ENCODE data around the gene HPSE2. TPM values are rescaled to one million over a fixed set of nuclear protein-coding genes. Genes with fewer than 3 reads are reported as not detected.

The HPSE2 gene
- total RNA-seq, 1 experiment from 2014 or later, result not detected

DNA sequence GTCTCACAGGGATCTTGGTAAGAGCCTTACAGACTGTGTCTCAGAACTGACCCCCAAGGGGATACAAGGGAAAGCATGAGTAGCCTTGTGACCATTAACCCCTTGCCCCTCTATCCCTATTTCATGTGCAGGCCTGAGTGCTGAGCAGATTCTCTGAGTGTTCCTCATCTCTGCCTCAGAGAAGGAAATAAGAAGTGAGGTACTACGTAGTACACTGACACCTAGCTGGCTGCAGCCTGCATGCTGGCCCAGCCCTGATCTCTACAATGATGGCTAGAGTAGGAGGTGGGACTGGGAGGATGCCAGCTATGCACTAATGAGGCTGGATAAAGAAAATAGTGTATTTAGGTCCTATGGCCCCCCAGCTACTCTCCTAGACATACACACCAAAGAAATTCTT, 614.0 kb downstream of the HPSE2 start:
- DNase-seq (ENCODE audit: low read depth), result no peak
- in situ Hi-C loops (cut with HindIII; ENCODE audit: low pct_unique_long_range_greater_than_20kb, low sequenced_read_pairs), result no loop called here

DNA sequence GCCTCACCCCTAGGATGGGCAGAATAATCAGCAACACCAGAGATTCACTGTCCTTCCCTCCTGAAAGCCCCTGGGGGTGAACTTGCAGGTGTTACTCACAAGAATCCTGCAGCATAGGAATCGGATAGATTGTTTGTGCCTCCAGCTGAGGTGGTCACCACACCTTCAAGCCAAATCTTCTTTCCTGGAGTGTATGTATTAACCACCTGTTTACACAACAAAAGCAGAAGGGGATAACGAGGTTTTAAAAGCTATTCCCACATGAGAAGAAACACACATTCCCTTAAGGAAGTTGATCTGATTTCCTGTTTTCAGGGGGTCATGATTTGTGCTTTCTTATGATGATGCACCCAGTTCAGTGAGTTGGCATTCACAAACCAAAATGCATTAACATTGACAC, 615.1 kb downstream of the HPSE2 start:
- DNase-seq (ENCODE audit: low read depth), result no peak
- in situ Hi-C loops (cut with HindIII; ENCODE audit: low pct_unique_long_range_greater_than_20kb, low sequenced_read_pairs), result no loop called here

DNA sequence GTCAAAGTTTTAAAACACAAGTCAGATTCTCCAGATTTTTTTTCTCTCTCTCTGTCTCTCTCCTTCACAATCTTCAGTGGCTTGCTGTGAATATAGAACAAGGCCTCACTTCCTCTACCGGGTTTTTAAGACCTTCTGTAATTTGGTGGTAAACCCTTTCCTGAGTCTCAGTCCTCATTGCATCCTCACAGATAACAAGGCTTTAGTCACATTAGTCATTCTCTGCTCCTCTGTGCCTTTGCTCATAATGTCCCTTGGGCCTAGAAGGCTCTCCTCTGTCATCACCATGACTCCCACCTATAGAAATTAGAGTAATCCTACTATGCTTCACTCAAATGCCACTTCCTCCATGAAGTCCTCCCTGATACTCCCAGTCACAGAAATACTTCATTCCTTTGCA, 616.2 kb downstream of the HPSE2 start:
- DNase-seq (ENCODE audit: low read depth), result no peak
- in situ Hi-C loops (cut with HindIII; ENCODE audit: low pct_unique_long_range_greater_than_20kb, low sequenced_read_pairs), result no loop called here

DNA sequence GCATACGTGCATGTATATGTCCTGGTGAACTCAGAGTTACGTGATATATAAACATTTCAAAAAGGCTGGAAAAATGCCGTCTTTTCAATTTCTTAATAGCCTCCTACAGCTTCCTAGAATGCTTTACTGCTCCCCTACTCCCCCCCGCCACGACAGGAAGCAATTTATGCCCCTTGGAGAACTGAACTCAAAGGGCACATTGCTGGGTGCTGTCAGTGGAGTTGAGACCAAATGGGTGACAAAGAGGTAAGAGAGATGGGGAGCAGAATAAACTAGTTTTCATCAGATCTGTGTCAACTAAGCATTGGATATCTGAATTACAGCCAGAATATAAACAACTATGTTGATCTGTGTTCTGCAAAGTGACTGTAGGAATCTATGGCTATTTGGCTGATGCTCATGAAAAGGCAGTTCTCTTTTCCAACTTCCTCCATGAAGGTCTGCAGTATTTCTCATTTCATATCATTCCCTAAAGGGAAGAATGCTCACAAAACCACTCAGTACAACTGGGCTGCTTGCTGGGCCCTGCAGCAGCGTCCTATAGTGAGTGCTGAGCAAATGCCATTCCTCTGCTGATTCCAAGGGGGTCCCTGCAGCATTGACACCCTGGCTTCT, 617.6 kb downstream of the HPSE2 start:
- in situ Hi-C loops (cut with HindIII; ENCODE audit: low pct_unique_long_range_greater_than_20kb, low sequenced_read_pairs), result no loop called here
- no peak for DNase-seq (ENCODE audit: low read depth)

DNA sequence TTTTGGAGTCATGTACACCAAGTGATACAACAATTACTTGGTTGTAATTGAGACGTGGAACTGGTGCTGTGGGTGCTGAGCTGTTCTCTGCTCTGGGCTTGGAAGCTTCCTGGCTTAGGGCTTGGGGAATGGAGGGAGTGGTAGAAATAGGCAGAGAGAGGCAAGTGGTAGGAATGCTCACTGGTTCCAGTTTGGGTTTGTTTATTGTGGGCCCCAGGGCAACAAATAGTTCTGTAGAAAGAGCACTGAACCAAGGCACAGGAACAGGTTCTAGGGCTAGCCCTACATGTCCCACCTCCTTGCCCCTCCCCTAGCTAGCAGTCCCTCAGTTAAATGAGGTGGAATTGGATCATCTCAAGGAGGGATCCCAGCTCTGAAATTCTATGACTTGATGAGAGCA, 622.2 kb downstream of the HPSE2 start:
- DNase-seq (ENCODE audit: low read depth), result no peak
- in situ Hi-C loops (cut with HindIII; ENCODE audit: low pct_unique_long_range_greater_than_20kb, low sequenced_read_pairs), result no loop called here

DNA sequence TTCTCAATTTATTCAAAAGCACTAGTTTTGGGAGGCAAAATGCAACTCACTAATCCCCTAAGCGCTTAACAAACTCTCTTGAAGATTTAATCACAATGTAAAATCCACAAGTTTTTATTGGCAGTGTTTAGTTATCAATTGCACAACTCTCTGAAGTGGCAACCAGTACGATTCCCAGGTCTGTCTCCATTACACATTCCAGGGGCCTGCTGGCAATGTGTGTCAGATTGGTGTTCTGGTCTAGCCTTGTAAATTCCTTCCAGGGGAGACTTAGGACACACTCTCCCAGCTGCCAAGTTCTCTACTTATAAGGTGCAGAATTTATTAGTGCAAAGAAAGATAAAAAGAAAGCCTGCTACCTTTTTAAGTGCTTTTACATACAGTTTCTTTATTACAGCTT, 624.2 kb downstream of the HPSE2 start:
- in situ Hi-C loops (cut with HindIII; ENCODE audit: low pct_unique_long_range_greater_than_20kb, low sequenced_read_pairs), result no loop called here
- DNase-seq (ENCODE audit: low read depth), result no peak

GRCh38 chr10:98610836-98611235, 624.8 kb downstream of the HPSE2 start:
- in situ Hi-C loops (cut with HindIII; ENCODE audit: low pct_unique_long_range_greater_than_20kb, low sequenced_read_pairs), result no loop called here

DNA sequence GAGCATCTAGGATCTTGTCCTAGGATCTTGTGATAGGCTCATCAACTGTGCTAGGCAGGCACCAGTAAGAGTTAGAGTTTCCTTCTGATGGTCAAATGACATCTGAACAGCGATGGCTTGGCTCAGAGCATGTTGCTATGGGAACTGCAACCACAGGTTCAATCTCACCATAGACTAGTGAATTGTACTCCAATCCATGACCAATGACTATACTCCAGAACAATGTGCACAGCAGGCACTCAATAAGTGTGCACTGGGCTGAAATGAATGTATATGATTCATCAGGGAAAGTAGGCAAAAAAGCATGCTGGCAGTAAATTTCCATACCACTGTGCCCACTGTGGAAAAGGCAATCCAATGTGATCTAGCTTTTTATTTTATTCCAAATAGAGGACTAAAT, 625.4 kb downstream of the HPSE2 start:
- no peak for DNase-seq (ENCODE audit: low read depth)
- in situ Hi-C loops (cut with HindIII; ENCODE audit: low pct_unique_long_range_greater_than_20kb, low sequenced_read_pairs), result no loop called here

More at GRCh38 chr10:98610836-98611235, 624.8 kb downstream of the HPSE2 start:
- DNase-seq (ENCODE audit: low read depth), result no peak

- in situ Hi-C loops (cut with HindIII; ENCODE audit: low pct_unique_long_range_greater_than_20kb, low sequenced_read_pairs), result no loop called here
- DNase-seq (ENCODE audit: low read depth), result no peak
These were observed 626.4 kb downstream of the HPSE2 start for GRCh38 chr10:98609265-98609664.

DNA sequence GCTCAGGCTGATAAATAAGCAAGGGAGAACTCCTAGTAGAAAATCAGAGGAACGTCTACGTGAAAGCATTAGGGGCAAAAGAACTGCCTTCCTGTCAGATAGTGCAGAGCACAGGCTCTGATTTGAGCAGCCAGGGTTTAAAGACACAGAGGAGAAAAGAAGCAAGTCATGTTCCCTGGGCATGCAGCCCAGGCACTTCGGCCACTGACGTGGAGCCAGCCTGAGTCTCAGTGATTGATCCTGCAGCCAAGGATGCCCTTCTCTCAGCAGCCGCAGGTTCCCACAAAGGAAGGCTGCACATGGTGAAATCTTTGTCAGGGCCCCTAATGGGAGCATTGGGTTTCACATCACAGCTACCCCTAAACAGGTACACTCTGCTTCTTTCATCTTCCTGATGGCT, 627.2 kb downstream of the HPSE2 start:
- no peak for DNase-seq (ENCODE audit: low read depth)
- in situ Hi-C loops (cut with HindIII; ENCODE audit: low pct_unique_long_range_greater_than_20kb, low sequenced_read_pairs), result no loop called here

DNA sequence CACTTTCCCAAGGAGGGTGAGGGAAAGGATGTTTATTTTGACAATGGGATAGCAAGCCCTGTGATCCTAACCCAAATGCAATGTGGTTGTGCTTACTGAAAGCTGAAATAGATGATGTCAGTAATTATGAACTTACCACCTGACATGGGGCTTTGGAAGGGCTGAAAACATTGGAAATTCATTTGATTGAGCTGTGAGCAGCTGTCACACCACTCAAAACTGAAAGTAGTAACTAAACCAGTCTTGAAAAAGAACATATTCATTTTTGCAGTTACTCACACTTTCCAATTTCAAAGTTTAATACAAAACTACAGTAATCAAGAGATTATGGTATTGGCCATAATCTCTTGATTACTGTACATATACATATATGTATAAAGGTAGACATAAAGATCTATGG, 633.4 kb downstream of the HPSE2 start:
- DNase-seq (ENCODE audit: low read depth), result no peak
- in situ Hi-C loops (cut with HindIII; ENCODE audit: low pct_unique_long_range_greater_than_20kb, low sequenced_read_pairs), result no loop called here

- DNase-seq (ENCODE audit: low read depth), result no peak
- in situ Hi-C loops (cut with HindIII; ENCODE audit: low pct_unique_long_range_greater_than_20kb, low sequenced_read_pairs), result no loop called here
These were observed 636.5 kb downstream of the HPSE2 start for GRCh38 chr10:98599032-98599610.

DNA sequence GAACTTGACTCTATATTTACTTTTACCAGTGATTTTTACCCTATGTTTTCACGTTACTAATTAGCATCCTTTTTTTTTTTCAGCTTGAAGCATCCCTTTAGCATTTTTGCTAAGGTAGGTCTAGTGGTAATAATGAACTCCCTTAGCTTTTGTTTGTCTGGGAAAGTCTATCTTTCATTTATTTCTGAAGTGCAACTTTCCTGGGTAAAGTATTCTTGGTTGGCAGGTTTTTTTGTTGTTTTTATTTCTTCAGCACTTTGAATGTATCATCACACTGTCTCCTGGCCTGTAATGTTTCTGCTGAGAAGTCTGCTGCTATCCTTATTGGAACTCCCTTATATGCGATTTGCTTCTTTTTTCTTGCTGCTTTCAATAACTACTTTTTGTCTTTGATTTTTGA, 639.2 kb downstream of the HPSE2 start:
- in situ Hi-C loops (cut with HindIII; ENCODE audit: low pct_unique_long_range_greater_than_20kb, low sequenced_read_pairs), result no loop called here
- no peak for DNase-seq (ENCODE audit: low read depth)

GRCh38 chr10:98589691-98590090, 646.0 kb downstream of the HPSE2 start:
- in situ Hi-C loops (cut with HindIII; ENCODE audit: low pct_unique_long_range_greater_than_20kb, low sequenced_read_pairs), result no loop called here
- DNase-seq (ENCODE audit: low read depth), result no peak

- no peak for DNase-seq (ENCODE audit: low read depth)
- in situ Hi-C loops (cut with HindIII; ENCODE audit: low pct_unique_long_range_greater_than_20kb, low sequenced_read_pairs), result no loop called here
These were observed 646.6 kb downstream of the HPSE2 start for GRCh38 chr10:98589007-98589406.

GRCh38 chr10:98587156-98587837, 648.4 kb downstream of the HPSE2 start:
- in situ Hi-C loops (cut with HindIII; ENCODE audit: low pct_unique_long_range_greater_than_20kb, low sequenced_read_pairs), result no loop called here

DNA sequence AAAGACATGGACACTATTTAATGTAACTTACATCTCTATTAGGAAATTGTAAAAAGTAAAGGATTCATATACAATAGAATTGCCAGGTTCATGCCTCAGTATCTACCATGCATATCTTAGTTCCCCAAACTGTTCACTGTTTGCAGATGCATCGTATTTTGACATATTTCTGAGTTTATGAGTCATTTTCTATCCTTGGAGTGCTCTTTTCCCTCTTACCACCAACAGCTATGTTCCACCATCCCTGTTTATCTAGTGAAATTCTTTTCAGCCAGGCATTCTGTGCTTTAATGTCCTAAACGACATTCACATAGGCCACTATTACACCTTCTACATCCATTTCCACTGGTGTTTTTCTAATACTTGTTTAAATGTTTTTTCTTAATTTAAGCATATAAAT, 649.6 kb downstream of the HPSE2 start:
- in situ Hi-C loops (cut with HindIII; ENCODE audit: low pct_unique_long_range_greater_than_20kb, low sequenced_read_pairs), result no loop called here
- no peak for DNase-seq (ENCODE audit: low read depth)

More at GRCh38 chr10:98587156-98587837, 648.4 kb downstream of the HPSE2 start:
- no peak for DNase-seq (ENCODE audit: low read depth)

GRCh38 chr10:98582363-98582762, 653.3 kb downstream of the HPSE2 start:
- no peak for DNase-seq (ENCODE audit: low read depth)
- in situ Hi-C loops (cut with HindIII; ENCODE audit: low pct_unique_long_range_greater_than_20kb, low sequenced_read_pairs), result no loop called here

DNA sequence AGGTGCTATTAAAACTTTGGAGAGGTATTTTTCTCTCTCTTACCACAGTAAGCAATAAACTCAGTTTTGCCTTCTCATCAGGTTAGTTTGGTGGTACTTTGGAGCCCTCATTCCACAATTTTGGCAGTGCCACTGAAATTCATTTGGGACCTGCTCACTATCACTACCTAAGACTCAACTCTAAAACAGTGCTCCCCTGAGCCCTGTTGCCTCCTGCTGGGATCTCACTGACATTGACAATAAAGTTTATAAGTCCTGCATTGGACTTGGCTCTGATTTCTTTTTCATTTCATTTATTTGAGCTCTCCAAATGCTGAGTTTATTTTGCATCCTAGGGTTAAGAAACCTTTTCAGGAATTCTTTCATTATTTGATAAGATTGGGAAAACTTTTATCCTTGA, 658.1 kb downstream of the HPSE2 start:
- no peak for DNase-seq (ENCODE audit: low read depth)
- in situ Hi-C loops (cut with HindIII; ENCODE audit: low pct_unique_long_range_greater_than_20kb, low sequenced_read_pairs), result no loop called here

GRCh38 chr10:98577168-98577567, 658.5 kb downstream of the HPSE2 start:
- in situ Hi-C loops (cut with HindIII; ENCODE audit: low pct_unique_long_range_greater_than_20kb, low sequenced_read_pairs), result no loop called here
- no peak for DNase-seq (ENCODE audit: low read depth)
